GM13976 (cell line): ENCODE measurements around the gene TRIM10.

Experiments
- DNase-seq: peaks from one replicate; pipeline ENCODE4 v3.0.0; 2012; ENCODE audit warnings: low spot score
- in situ Hi-C: fragments of 300-500 bp; cut with MboI; formaldehyde crosslinking; loops from one replicate; pipeline ENCODE4 v1.12.0; 2022; ENCODE audit warnings: low sequenced_read_pairs, mixed read lengths, inconsistent platforms; ENCODE audit not compliant: unreplicated experiment
- TF ChIP-seq, protein P1 (sequence below): IDR thresholded peaks from 2 replicates; pipeline ENCODE4 v1.5.1; 2012; ENCODE audit warnings: borderline replicate concordance, mild to moderate bottlenecking; ENCODE audit not compliant: insufficient read depth; ENCODE audit errors: extremely low read depth, missing control alignments, control extremely low read depth

Gene TRIM10

DNA sequence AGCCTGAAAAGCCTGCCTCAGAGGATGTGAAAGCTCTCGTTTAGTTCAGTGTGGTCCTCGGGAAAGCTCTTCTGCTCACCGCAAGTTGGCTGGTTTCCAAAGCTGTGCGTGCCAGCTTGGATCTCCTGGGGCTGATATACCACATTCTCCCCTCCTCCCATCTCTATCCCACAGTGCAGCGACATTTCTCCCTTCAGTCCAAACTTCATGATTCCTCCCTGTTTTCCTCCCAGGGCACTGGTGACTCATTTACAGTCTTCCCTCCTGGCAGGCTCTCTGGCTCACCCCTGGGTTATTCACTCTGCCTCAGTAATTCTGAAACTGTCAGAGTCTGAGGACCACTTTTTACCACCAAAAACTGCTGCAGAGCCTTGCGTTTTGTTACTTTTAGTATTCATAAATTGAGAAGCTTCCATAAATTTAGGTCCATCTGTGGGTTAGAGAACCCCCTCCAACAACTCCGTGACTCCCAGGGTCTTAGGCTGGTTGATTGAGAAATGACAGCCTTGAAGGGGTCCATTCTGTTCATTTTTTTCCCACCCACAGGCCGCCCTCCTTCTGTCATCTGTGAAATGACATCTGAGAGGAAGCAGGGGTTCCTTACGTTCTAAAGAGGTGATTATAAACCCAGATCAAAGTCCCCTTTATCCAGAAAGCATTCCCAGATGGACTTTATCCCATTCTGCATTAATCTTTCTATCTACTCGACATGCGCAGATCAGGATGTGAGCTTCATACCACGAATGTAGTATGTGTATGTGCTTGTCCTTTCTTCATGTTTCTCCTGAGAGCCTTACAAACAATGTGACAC lies 6.1 kb downstream of the TRIM10 start:
- TF ChIP-seq, protein P1, sequence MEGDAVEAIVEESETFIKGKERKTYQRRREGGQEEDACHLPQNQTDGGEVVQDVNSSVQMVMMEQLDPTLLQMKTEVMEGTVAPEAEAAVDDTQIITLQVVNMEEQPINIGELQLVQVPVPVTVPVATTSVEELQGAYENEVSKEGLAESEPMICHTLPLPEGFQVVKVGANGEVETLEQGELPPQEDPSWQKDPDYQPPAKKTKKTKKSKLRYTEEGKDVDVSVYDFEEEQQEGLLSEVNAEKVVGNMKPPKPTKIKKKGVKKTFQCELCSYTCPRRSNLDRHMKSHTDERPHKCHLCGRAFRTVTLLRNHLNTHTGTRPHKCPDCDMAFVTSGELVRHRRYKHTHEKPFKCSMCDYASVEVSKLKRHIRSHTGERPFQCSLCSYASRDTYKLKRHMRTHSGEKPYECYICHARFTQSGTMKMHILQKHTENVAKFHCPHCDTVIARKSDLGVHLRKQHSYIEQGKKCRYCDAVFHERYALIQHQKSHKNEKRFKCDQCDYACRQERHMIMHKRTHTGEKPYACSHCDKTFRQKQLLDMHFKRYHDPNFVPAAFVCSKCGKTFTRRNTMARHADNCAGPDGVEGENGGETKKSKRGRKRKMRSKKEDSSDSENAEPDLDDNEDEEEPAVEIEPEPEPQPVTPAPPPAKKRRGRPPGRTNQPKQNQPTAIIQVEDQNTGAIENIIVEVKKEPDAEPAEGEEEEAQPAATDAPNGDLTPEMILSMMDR = no peak
- no peak for DNase-seq
- in situ Hi-C loops = no loop called here

- in situ Hi-C loops = no loop called here
- TF ChIP-seq, protein P1 = no peak
- no peak for DNase-seq
Observed at GRCh38 chr6:30154061-30154460, 7.0 kb downstream of the TRIM10 start.

GRCh38 chr6:30152910-30153610 lies 8.0 kb downstream of the TRIM10 start:
- TF ChIP-seq, protein P1 = no peak
- DNase-seq = no peak
- in situ Hi-C loops = no loop called here

GRCh38 chr6:30152016-30152673 lies 8.9 kb downstream of the TRIM10 start:
- TF ChIP-seq, protein P1 = no peak
- no peak for DNase-seq
- in situ Hi-C loops = no loop called here

GRCh38 chr6:30151580-30151979 lies 9.4 kb downstream of the TRIM10 start:
- in situ Hi-C loops = no loop called here
- TF ChIP-seq, protein P1 = no peak
- no peak for DNase-seq

DNA sequence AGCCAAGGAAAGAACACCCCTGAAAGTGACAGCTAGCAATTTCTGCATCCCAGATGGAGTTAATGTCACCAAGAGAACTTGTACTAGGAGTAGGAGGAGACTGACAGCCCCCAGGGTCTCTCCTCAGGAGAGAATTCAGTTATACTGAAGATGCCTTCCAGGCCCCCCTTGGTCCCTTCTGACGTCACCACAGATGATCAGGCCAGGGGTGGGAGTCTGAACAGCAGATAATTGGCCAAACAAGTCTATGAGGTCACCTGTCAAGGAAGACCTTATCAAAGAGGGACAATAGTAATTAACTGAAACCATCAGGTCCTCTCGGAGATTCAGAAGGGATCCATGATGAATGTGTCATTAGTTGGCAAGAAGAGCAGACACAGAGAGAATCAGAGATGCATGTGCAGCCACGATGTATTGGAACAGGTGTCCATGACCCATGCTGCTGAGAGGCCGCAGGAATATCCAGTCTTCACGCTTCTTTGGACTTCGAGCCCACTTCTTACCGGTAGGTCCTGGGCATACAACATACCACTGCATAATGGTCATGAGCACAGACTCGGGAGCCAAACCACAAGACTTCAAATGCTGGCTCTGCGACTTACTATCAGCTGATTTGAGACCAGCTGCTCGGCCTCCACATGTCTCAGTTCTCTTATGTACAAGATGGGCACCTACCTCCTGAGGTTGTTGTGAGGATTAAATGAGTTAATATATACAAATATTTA lies 10.2 kb downstream of the TRIM10 start:
- TF ChIP-seq, protein P1 = no peak
- no peak for DNase-seq
- in situ Hi-C loops = no loop called here
